NCI-H69 (cell line): ENCODE measurements around the gene WFDC10B.
A peak's percentile ranks its signal among the peaks of the same experiment; 100 is the strongest.
"Not testable (repeated sequence)": the region's sequence is repeated elsewhere in the genome, so short reads cannot be mapped to it uniquely, and the experiment has no call there.

Source experiments
- DNase-seq: peaks from one replicate; lab custom pipeline; 2025; lab: John Stamatoyannopoulos, UW

The WFDC10B gene

DNA sequence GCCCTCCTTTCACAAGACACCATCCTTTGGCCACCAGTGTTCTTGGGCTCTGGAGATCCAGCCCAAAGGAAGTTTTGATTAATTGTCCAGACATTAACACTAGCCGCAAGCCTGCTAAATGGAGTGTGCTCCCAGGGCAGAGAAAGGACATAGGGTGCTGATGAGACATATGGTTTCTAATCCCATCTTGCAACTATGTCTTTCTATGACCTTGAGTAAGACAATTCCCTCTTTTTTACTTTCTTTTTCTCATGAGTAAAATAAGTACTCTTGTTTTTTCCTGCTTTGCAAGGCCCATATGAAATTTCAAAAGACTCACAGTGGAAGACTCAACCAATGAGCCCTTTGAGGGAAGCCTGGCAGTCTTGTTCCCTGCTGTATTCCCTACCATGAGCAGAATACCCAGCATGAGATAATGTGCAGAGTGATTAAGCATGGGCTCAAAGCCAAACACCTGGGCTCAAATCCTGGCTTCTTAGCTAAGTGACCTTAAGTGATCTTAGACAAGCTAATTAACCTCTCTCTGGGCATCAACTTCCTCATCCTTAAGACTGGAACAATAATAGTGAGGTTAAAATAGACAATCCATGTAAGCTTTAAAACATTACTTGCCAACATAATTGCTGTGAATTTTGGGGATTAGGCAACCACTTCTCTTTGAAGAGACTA lies at the start of gene WFDC10B:
Gene WFDC10B (minus strand): TSS at position 51 of the 669 bp plus-strand sequence. CDS start 19,027 bp downstream, outside the sequence.
- peak; percentile 86 for DNase-seq

- no peak for DNase-seq
Measured at GRCh38 chr20:45752746-45753145, 47.9 kb upstream of the WFDC10B start.

DNA sequence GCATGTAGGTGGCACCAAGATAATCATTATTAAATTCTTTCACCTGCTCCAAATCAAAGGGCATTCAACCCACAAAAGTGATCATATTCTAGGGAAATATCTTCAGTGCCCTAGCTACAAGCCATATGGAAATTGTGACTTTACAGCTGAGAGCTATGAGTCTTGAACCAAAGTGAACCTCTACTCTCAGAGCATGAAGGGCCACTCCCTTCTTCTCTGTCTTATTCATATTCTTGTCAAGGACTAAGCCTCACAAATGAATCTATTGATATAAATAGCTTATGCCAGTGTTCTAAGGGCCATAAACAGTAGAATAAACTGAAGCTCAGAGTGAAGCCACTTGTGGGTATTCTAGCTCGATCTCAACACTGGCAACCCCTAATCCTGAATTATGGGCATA lies 46.9 kb upstream of the WFDC10B start:
- no peak for DNase-seq

DNA sequence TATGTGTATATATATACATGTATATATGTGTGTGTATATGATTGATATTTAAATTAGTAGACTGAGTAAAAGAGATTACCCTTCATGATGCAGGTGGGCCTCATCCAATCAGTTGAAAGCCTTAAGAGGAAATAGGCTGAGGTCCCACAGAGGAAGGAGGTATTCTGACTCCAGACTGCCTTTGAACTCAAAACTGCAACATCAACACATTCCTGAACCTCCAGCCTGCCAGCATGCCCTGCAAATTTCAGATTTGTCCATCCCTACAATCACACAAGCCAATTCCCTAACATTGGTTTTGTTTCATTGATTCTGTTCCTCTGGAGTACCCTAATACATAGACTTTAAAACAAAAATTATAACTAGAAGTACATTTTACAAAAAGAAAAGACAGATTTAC lies 40.2 kb upstream of the WFDC10B start:
- DNase-seq = no peak

- DNase-seq = no peak
Measured at GRCh38 chr20:45742596-45742995, 37.8 kb upstream of the WFDC10B start.

GRCh38 chr20:45735988-45736387 lies 31.2 kb upstream of the WFDC10B start:
- DNase-seq = no peak

DNA sequence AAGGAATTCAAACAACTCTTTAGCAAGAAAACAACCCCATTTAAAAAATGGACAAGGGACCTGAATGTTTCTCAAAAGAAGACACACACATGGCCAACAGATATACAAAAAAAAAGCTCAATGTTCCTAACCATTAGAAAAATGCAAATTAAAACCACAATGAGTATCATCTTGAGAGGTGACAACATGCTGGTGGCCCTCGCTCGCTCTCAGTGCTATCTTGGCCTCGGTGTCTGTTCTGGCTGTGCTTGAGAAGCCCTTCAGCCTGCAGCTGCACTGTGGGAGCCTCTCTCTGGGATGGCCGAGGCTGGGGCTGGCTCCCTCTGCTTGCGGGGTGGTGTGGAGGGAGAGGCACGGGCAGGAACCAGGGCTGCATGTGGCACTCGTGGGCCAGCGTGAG lies 30.7 kb upstream of the WFDC10B start:
- DNase-seq = no peak

- DNase-seq = no peak
Measured at GRCh38 chr20:45732199-45732598, 27.4 kb upstream of the WFDC10B start.

DNA sequence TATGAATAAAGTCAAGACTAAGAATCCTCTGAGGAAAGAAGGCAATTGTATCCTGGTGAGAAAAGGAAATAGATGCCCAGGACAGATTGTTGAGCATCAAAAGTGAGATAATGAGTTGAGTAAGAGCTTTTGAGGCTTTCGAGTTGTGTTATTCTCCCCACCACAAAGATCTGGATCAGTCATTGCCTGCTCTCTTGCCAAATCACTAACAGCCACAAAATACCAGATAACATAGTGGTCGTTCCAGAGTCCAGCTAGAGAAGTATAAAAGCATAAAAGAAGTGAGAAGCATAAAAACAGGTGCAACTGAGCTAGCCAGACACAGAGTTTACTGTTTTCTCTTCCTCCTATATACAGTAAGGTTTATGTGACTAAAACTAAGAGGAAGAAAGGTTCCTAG lies 22.2 kb upstream of the WFDC10B start:
- no peak for DNase-seq

GRCh38 chr20:45725134-45725533 lies 20.3 kb upstream of the WFDC10B start:
- no peak for DNase-seq

GRCh38 chr20:45722047-45722446 lies 17.2 kb upstream of the WFDC10B start, which contains the start of gene SPINT4:
SPINT4 (plus strand) TSS chr20:45722347; CDS start chr20:45722368, 21 bp downstream.
- no peak for DNase-seq

- DNase-seq = not testable (repeated sequence)
Measured at GRCh38 chr20:45716141-45716688, 11.4 kb upstream of the WFDC10B start.

DNA sequence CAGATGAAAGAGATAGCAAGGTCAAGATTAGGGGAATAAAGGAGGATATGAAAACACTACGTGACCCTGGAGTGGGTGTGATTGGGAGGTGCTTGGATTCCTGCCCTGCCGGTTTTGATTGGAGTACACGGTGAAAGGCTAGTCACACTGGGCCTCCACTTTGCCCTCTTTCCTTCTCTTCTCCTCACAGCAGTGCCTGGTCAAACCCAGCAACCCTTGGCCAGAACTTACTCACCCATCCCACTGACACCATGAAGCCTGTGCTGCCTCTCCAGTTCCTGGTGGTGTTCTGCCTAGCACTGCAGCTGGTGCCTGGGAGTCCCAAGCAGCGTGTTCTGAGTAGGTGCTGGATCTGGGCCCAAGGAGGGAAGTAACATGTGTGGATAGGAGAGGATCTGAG lies 2.9 kb downstream of the WFDC10B start, which contains the start of gene WFDC13:
Gene WFDC13 (plus strand): TSS at position 166 of the 400 bp plus-strand sequence. CDS start 86 bp downstream, at position 252.
- DNase-seq = no peak

- no peak for DNase-seq
Measured at GRCh38 chr20:45701104-45701503, 3.7 kb downstream of the WFDC10B start.

- DNase-seq = no peak
Measured at GRCh38 chr20:45695496-45695895, 9.3 kb downstream of the WFDC10B start.

GRCh38 chr20:45693346-45693745 lies 11.5 kb downstream of the WFDC10B start:
- peak; percentile 2 for DNase-seq

- peak; percentile 19 for DNase-seq
Measured at GRCh38 chr20:45685896-45686295, 18.9 kb downstream of the WFDC10B start.

GRCh38 chr20:45679650-45680049 lies 25.2 kb downstream of the WFDC10B start:
- DNase-seq = no peak

DNA sequence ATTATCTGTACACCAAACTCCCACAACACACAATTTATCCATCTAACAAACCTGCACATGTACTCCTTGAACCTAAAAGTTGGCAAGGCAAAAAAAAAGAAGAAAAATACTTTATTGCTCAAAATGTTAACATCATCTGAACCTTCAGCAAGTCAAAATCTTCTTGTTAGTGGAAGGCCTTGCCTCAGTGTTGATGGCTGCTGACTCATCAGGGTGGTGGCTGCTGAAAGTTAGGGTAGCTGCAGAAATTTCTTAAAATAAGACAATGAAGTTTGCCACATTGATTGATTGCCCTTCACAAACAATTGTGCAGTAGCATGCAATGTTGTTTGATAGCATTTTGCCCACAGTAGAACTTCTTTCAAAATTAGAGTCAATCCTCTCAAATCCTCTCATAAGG lies 32.1 kb downstream of the WFDC10B start:
- DNase-seq = no peak

- DNase-seq = no peak
Measured at GRCh38 chr20:45670139-45670538, 34.7 kb downstream of the WFDC10B start, which contains the start of gene WFDC11. WFDC11 (minus strand) TSS chr20:45670239; CDS start chr20:45650600, 19,639 bp downstream.

DNA sequence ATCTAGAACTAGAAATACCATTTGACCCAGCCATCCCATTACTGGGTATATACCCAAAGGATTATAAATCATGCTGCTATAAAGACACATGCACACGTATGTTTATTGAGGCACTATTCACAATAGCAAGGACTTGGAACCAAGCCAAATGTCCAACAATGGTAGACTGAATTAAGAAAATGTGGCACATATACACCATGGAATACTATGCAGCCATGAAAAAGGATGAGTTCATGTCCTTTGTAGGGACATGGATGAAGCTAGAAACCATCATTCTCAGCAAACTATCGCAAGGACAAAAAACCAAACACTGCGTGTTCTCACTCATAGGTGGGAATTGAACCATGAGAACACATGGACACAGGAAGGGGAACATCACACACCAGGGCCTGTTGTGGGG lies 47.8 kb downstream of the WFDC10B start:
- not testable (repeated sequence) for DNase-seq

DNA sequence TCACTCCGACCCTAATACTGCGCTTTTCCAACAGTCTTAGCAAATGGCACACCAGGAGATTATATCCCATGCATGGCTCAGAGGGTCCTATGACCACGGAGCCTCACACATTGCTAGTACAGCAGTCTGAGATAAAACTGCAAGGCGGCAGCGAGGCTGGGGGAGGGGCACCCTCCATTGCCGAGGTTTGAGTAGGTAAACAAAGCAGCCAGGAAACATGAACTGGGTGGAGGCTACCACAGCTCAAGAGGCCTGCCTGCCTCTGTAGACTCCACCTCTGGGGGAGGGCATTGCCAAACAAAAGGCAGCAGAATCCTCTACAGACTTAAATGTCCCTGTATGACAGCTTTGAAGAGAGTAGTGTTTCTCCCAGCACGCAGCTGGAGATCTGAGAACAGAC lies 53.1 kb downstream of the WFDC10B start:
- DNase-seq = peak; percentile 2

- no peak for DNase-seq
Measured at GRCh38 chr20:45649312-45649863, 55.4 kb downstream of the WFDC10B start.
